Esophagus muscularis mucosa (tissue), 3 donors: Measurements from ENCODE around the gene CDC25B.

ENCODE experiments used
- POLR2A ChIP-seq: fragments of 450-650 bp; IDR thresholded peaks from one replicate; pipeline ENCODE4 v1.6.1; 2017; ENCODE audit warnings: antibody characterized with exemption, moderate library complexity, mild to moderate bottlenecking, low read depth
- TF ChIP-seq, protein P1 (sequence below), 3 experiments: fragments of 200-600 bp in 2 of 3; fragments of 450-650 bp in 1 of 3; sonication (generic) in 2 of 3; IDR thresholded peaks; one replicate each; pipeline ENCODE4 v1.5.1; 2017 to 2019; ENCODE audit warnings: antibody characterized with exemption in 3 of 3, mild to moderate bottlenecking in 2 of 3, moderate library complexity in 1 of 3

GRCh38 chr20:3748073-3748472 lies 48.0 kb upstream of the CDC25B start:
- TF ChIP-seq, protein P1, sequence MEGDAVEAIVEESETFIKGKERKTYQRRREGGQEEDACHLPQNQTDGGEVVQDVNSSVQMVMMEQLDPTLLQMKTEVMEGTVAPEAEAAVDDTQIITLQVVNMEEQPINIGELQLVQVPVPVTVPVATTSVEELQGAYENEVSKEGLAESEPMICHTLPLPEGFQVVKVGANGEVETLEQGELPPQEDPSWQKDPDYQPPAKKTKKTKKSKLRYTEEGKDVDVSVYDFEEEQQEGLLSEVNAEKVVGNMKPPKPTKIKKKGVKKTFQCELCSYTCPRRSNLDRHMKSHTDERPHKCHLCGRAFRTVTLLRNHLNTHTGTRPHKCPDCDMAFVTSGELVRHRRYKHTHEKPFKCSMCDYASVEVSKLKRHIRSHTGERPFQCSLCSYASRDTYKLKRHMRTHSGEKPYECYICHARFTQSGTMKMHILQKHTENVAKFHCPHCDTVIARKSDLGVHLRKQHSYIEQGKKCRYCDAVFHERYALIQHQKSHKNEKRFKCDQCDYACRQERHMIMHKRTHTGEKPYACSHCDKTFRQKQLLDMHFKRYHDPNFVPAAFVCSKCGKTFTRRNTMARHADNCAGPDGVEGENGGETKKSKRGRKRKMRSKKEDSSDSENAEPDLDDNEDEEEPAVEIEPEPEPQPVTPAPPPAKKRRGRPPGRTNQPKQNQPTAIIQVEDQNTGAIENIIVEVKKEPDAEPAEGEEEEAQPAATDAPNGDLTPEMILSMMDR (IDR thresholded peaks at IDR 0.05): no peak
- TF ChIP-seq POLR2A: no peak
